ENCODE measurements around the gene ING5. TPM values are rescaled to one million over a fixed set of nuclear protein-coding genes. Genes with fewer than 3 reads are reported as not detected.

The ING5 gene
- total RNA-seq, 1 experiment from 2014 or later, result 39.8 TPM

- Histone ChIP-seq H3K36me3 (ENCODE audit: control insufficient read depth, insufficient read depth, low read length) (no peaks in the 10 kb centered on the region), H3K9me3 (ENCODE audit: control insufficient read depth, insufficient read depth, low read depth, low read length) (no peaks in the 10 kb centered on the region), H3K27ac (ENCODE audit: low read length) (no peak overlapping the region), H3K27me3 (ENCODE audit: control insufficient read depth, insufficient read depth, low read length) (no peaks in the 10 kb centered on the region), H3K4me3 (ENCODE audit: low read depth in 2 of 2, low read length in 2 of 2) (no peak overlapping the region), H3K4me1 (ENCODE audit: control insufficient read depth, insufficient read depth, low read length) (no peaks in the 10 kb centered on the region)
- in situ Hi-C loops (cut with HindIII; ENCODE audit: low pct_unique_long_range_greater_than_20kb, low sequenced_read_pairs) (no loop called here), intact Hi-C loops (cut with micrococcal nuclease; ENCODE audit: unreplicated experiment) (no loop called here)
- TF ChIP-seq TCF7L2 (IDR thresholded peaks at IDR 0.05; ENCODE audit: low read depth, low read length), result no peak
- TF ChIP-seq CTCF (IDR thresholded peaks at IDR 0.05), result no peak
- no peak for TF ChIP-seq SIN3A (IDR thresholded peaks at IDR 0.05; ENCODE audit: borderline replicate concordance, insufficient read depth, low read depth, low read length)
- TF ChIP-seq, protein P1, sequence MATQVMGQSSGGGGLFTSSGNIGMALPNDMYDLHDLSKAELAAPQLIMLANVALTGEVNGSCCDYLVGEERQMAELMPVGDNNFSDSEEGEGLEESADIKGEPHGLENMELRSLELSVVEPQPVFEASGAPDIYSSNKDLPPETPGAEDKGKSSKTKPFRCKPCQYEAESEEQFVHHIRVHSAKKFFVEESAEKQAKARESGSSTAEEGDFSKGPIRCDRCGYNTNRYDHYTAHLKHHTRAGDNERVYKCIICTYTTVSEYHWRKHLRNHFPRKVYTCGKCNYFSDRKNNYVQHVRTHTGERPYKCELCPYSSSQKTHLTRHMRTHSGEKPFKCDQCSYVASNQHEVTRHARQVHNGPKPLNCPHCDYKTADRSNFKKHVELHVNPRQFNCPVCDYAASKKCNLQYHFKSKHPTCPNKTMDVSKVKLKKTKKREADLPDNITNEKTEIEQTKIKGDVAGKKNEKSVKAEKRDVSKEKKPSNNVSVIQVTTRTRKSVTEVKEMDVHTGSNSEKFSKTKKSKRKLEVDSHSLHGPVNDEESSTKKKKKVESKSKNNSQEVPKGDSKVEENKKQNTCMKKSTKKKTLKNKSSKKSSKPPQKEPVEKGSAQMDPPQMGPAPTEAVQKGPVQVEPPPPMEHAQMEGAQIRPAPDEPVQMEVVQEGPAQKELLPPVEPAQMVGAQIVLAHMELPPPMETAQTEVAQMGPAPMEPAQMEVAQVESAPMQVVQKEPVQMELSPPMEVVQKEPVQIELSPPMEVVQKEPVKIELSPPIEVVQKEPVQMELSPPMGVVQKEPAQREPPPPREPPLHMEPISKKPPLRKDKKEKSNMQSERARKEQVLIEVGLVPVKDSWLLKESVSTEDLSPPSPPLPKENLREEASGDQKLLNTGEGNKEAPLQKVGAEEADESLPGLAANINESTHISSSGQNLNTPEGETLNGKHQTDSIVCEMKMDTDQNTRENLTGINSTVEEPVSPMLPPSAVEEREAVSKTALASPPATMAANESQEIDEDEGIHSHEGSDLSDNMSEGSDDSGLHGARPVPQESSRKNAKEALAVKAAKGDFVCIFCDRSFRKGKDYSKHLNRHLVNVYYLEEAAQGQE (IDR thresholded peaks at IDR 0.05; ENCODE audit: insufficient read depth in 1 of 2, low read depth in 2 of 2, low read length in 1 of 2), result no peak
- TF ChIP-seq POLR2AphosphoS5 (IDR thresholded peaks at IDR 0.05; ENCODE audit: low read depth, low read length), result no peak
- POLR2A ChIA-PET, result no interaction called here
- DNase-seq (ENCODE audit: low read depth, low spot score), result no peak
- ATAC-seq, result no peak
- CTCF ChIA-PET, result no interaction called here
- no TSS peak for BruUV-seq (replicated peaks)
Measured at GRCh38 chr2:241755166-241755565, 53.3 kb downstream of the ING5 start.

- no peaks in the 10 kb centered on the region for H3K4me1 ChIP-seq (ENCODE audit: control insufficient read depth, insufficient read depth, low read length)
- no peak for DNase-seq (ENCODE audit: low read depth, low spot score)
- ChIA-PET CTCF (no interaction called here), POLR2A (interaction anchor here (0.6 kb wide), 1 partner anchor 23 kb away, joined by 7 read pairs; no protein-coding TSS in a partner anchor)
- no peak overlapping the region for H3K27ac ChIP-seq (ENCODE audit: low read length)
- intact Hi-C loops (cut with micrococcal nuclease; ENCODE audit: unreplicated experiment) (no loop called here), in situ Hi-C loops (cut with HindIII; ENCODE audit: low pct_unique_long_range_greater_than_20kb, low sequenced_read_pairs) (no loop called here)
- H3K9me3 ChIP-seq (ENCODE audit: control insufficient read depth, insufficient read depth, low read depth, low read length), result no peaks in the 10 kb centered on the region
- H3K27me3 ChIP-seq (ENCODE audit: control insufficient read depth, insufficient read depth, low read length), result no peaks in the 10 kb centered on the region
- no peaks in the 10 kb centered on the region for H3K36me3 ChIP-seq (ENCODE audit: control insufficient read depth, insufficient read depth, low read length)
- BruUV-seq (replicated peaks), result no TSS peak
- ATAC-seq, result no peak
- no peak overlapping the region for H3K4me3 ChIP-seq (ENCODE audit: low read depth in 2 of 2, low read length in 2 of 2)
- no peak for TF ChIP-seq CTCF (IDR thresholded peaks at IDR 0.05)
- TF ChIP-seq SIN3A (IDR thresholded peaks at IDR 0.05; ENCODE audit: borderline replicate concordance, insufficient read depth, low read depth, low read length), result no peak
- no peak for TF ChIP-seq POLR2AphosphoS5 (IDR thresholded peaks at IDR 0.05; ENCODE audit: low read depth, low read length)
- TF ChIP-seq, protein P1 (IDR thresholded peaks at IDR 0.05; ENCODE audit: insufficient read depth in 1 of 2, low read depth in 2 of 2, low read length in 1 of 2), result no peak
Measured at GRCh38 chr2:241755777-241756176, 53.9 kb downstream of the ING5 start.

Data from Panc1 (cell line).